ENCODE data around the gene ZBP1. TPM values are rescaled to one million over a fixed set of nuclear protein-coding genes. Genes with fewer than 3 reads are reported as not detected.

Gene ZBP1
- total RNA-seq, 1 donor from 2014 or later, result not detected

- peaks cover 9% of the 10 kb centered on the region for H3K27me3 Mint-ChIP-seq
- H3K9me3 Mint-ChIP-seq, result peaks cover 4% of the 10 kb centered on the region
- H3K4me1 Mint-ChIP-seq (ENCODE audit: unreplicated experiment), result peaks cover 17% of the 10 kb centered on the region
- no peak for TF ChIP-seq CTCF (conservative IDR thresholded peaks at IDR 0.05)
- DNase-seq (ENCODE audit: extremely low spot score, unreplicated experiment), result no peak
- H3K27ac Mint-ChIP-seq, result no peak overlapping the region
- H3K4me3 Mint-ChIP-seq, result no peak overlapping the region
- no peaks in the 10 kb centered on the region for H3K36me3 Mint-ChIP-seq
Observed at GRCh38 chr20:57600320-57601210, 19.7 kb downstream of the ZBP1 start.

- H3K27me3 Mint-ChIP-seq, result peaks cover 14% of the 10 kb centered on the region
- no peak overlapping the region for H3K4me3 Mint-ChIP-seq
- no peak for TF ChIP-seq CTCF (conservative IDR thresholded peaks at IDR 0.05)
- peaks cover 4% of the 10 kb centered on the region for H3K9me3 Mint-ChIP-seq
- no peak for DNase-seq (ENCODE audit: extremely low spot score, unreplicated experiment)
- H3K36me3 Mint-ChIP-seq, result no peaks in the 10 kb centered on the region
- H3K4me1 Mint-ChIP-seq (ENCODE audit: unreplicated experiment), result peaks cover 27% of the 10 kb centered on the region
- H3K27ac Mint-ChIP-seq, result no peak overlapping the region
Observed at GRCh38 chr20:57598491-57598890, 21.7 kb downstream of the ZBP1 start.

GRCh38 chr20:57598060-57598459 is 22.2 kb downstream of the ZBP1 start:
- H3K9me3 Mint-ChIP-seq, result peaks cover 2% of the 10 kb centered on the region
- no peak for DNase-seq (ENCODE audit: extremely low spot score, unreplicated experiment)
- peaks cover 14% of the 10 kb centered on the region for H3K27me3 Mint-ChIP-seq
- H3K4me3 Mint-ChIP-seq, result no peak overlapping the region
- no peak overlapping the region for H3K27ac Mint-ChIP-seq
- H3K4me1 Mint-ChIP-seq (ENCODE audit: unreplicated experiment), result peaks cover 30% of the 10 kb centered on the region
- no peak for TF ChIP-seq CTCF (conservative IDR thresholded peaks at IDR 0.05)
- H3K36me3 Mint-ChIP-seq, result no peaks in the 10 kb centered on the region

- Mint-ChIP-seq H3K9me3 (no peaks in the 10 kb centered on the region), H3K27me3 (peaks cover 14% of the 10 kb centered on the region), H3K4me3 (no peak overlapping the region), H3K27ac (no peak overlapping the region), H3K36me3 (no peaks in the 10 kb centered on the region), H3K4me1 (ENCODE audit: unreplicated experiment) (peaks cover 30% of the 10 kb centered on the region)
- peak; percentile 98 for TF ChIP-seq CTCF (conservative IDR thresholded peaks at IDR 0.05)
- peak; percentile 83 for DNase-seq (ENCODE audit: extremely low spot score, unreplicated experiment)
Observed at GRCh38 chr20:57596998-57597939, 23.0 kb downstream of the ZBP1 start.

GRCh38 chr20:57596358-57596757 is 23.9 kb downstream of the ZBP1 start:
- no peak for TF ChIP-seq CTCF (conservative IDR thresholded peaks at IDR 0.05)
- Mint-ChIP-seq H3K4me1 (ENCODE audit: unreplicated experiment) (peaks cover 30% of the 10 kb centered on the region), H3K36me3 (no peaks in the 10 kb centered on the region), H3K4me3 (no peak overlapping the region), H3K27me3 (peaks cover 17% of the 10 kb centered on the region), H3K9me3 (no peaks in the 10 kb centered on the region), H3K27ac (no peak overlapping the region)
- DNase-seq (ENCODE audit: extremely low spot score, unreplicated experiment), result no peak

Data from type B pancreatic cell (in vitro differentiated cells).